ENCODE measurements around the gene HLA-DMA. TPM values are rescaled to one million over a fixed set of nuclear protein-coding genes. Genes with fewer than 3 reads are reported as not detected.

The HLA-DMA gene
- total and polyA plus RNA-seq, 2 of the 8 experiments (the other 6 are each of a cell fraction or from before 2014, with no cell fraction given) = 13.3 to 23.1 TPM

DNA sequence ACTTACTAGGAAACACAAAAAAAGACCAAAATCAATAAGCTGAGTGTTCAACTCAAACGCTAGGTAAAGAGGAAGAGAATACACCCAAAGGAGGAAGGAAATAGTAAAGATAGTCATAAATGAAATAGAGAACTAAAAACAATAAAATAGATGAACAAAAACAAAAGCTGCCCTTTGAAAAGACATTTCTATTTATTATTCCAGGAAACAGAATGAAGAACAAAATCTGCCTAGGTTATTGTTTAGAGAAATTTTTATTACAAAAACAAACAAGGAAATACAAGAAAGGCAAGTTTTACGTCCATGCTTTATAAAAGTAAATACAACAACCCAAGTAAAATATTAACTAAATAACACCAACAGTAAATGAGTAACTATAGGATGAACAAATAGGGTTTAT is 32.2 kb downstream of the HLA-DMA start:
- H3K4ac ChIP-seq (replicated peaks; ENCODE audit: insufficient read length, low read depth, low read length) = no peak overlapping the region
- no peak overlapping the region for H3K56ac ChIP-seq (replicated peaks; ENCODE audit: insufficient read length, low read depth, low read length)
- FAIRE-seq (no peak), DNase-seq (ENCODE audit: low read depth in 1 of 2, low spot score in 2 of 2) (no peak)
- no peaks in the 10 kb centered on the region for H3K23me2 ChIP-seq (ENCODE audit: low read depth, low read length)
- no peaks in the 10 kb centered on the region for H3K79me1 ChIP-seq (ENCODE audit: low read depth, low read length)
- H2BK15ac ChIP-seq (ENCODE audit: low read length) = no peak overlapping the region
- H3K79me2 ChIP-seq (ENCODE audit: control insufficient read depth in 1 of 2, insufficient read depth in 2 of 2, low read length in 2 of 2) = no peaks in the 10 kb centered on the region
- H2BK20ac ChIP-seq (ENCODE audit: low read length) = no peak overlapping the region
- H3K9ac ChIP-seq (replicated peaks in 1 of 4; ENCODE audit: extremely low read depth in 1 of 4, low read depth in 3 of 4, low read length in 3 of 4) = no peak overlapping the region
- H3K27ac ChIP-seq (ENCODE audit: low read depth, low read length) = no peak overlapping the region
- no peak overlapping the region for H3K18ac ChIP-seq (ENCODE audit: extremely low read depth, low read length)
- no peaks in the 10 kb centered on the region for H4K20me1 ChIP-seq (replicated peaks in 1 of 2; ENCODE audit: control insufficient read depth in 1 of 2, insufficient read depth in 2 of 2, low read length in 2 of 2)
- no peaks in the 10 kb centered on the region for H3K36me3 ChIP-seq (ENCODE audit: control insufficient read depth in 2 of 4, insufficient read depth in 4 of 4, low read length in 3 of 4)
- H3K14ac ChIP-seq (ENCODE audit: insufficient read length) = no peak overlapping the region
- WGBS, 2 experiments (ENCODE audit: extremely low coverage in 1 of 2, insufficient coverage in 1 of 2, insufficient read length in 1 of 2, insufficient replicate concordance in 2 of 2, low coverage in 1 of 2, low lambda C conversion rate in 2 of 2, missing lambda C conversion rate in 1 of 2) = 81% methylated on average over 2 of the region's 2 CpGs; no CpG with 5 or more reads in 1 of the 2 experiments
- H3K4me2 ChIP-seq (ENCODE audit: insufficient read depth in 1 of 2, low read depth in 2 of 2, low read length in 2 of 2) = no peak overlapping the region
- H3K9me3 ChIP-seq (ENCODE audit: insufficient read depth in 2 of 2, low read depth in 1 of 2, low read length in 1 of 2) = no peaks in the 10 kb centered on the region
- no peak overlapping the region for H2AK5ac ChIP-seq (ENCODE audit: low read depth, low read length)
- no peaks in the 10 kb centered on the region for H3K4me1 ChIP-seq (replicated peaks in 1 of 4; ENCODE audit: control insufficient read depth in 3 of 4, insufficient read depth in 4 of 4, low read length in 3 of 4)
- H4K8ac ChIP-seq (ENCODE audit: extremely low read depth, insufficient read depth, low read length) = no peak overlapping the region
- no peak overlapping the region for H2BK120ac ChIP-seq (replicated peaks; ENCODE audit: low read depth, low read length)
- CTCF ChIA-PET (ENCODE audit: partially characterized antibody) = interaction anchor here (1.1 to 10.3 kb wide), 2 partner anchors 12 to 16 kb away, joined by 3 to 70 read pairs; no protein-coding TSS in a partner anchor
- H2AFZ ChIP-seq (ENCODE audit: low read length) = no peak overlapping the region
- H2BK5ac ChIP-seq (ENCODE audit: low read depth, low read length) = no peak overlapping the region
- H3K4me3 ChIP-seq (ENCODE audit: extremely low read depth in 1 of 4, insufficient read depth in 2 of 4, low read depth in 3 of 4, low read length in 4 of 4) = no peak overlapping the region
- no peak overlapping the region for H4K5ac ChIP-seq (ENCODE audit: insufficient read length, low read depth, low read length)
- no peak overlapping the region for H3K23ac ChIP-seq (ENCODE audit: insufficient read length)
- no peak overlapping the region for H2BK12ac ChIP-seq (ENCODE audit: low read depth, low read length)
- no peak for TF ChIP-seq NRF1 (IDR thresholded peaks at IDR 0.05; ENCODE audit: low read depth, low read length)
- TF ChIP-seq SIRT6 (IDR thresholded peaks at IDR 0.05; ENCODE audit: low read length) = no peak
- no peak for TF ChIP-seq SIN3A (conservative IDR thresholded peaks at IDR 0.05 in 1 of 2, IDR thresholded peaks at IDR 0.05 in 1 of 2; ENCODE audit: low read depth in 1 of 2, low read length in 2 of 2)
- TF ChIP-seq CBX8 (IDR thresholded peaks at IDR 0.05; ENCODE audit: borderline replicate concordance, low read depth, low read length) = no peak
- TF ChIP-seq JUND (IDR thresholded peaks at IDR 0.05; ENCODE audit: low read length) = no peak
- no peak for TF ChIP-seq BRCA1 (IDR thresholded peaks at IDR 0.05; ENCODE audit: low read depth, low read length)
- TF ChIP-seq TAF7 (optimal IDR thresholded peaks at IDR 0.05; ENCODE audit: borderline replicate concordance, low read depth, low read length) = no peak
- no peak for TF ChIP-seq CHD2 (IDR thresholded peaks at IDR 0.05; ENCODE audit: low read length)
- H4K91ac ChIP-seq (replicated peaks; ENCODE audit: insufficient read length, low read length) = no peak overlapping the region
- peaks cover 0 to 1% (median 0%) of the 10 kb centered on the region in 4 experiments; a peak in 1 of 7 replicates for H3K27me3 ChIP-seq (replicated peaks in 1 of 4; ENCODE audit: control insufficient read depth in 3 of 4, extremely low read depth in 1 of 4, insufficient read depth in 3 of 4, low read length in 3 of 4)
- POLR2A ChIA-PET (ENCODE audit: partially characterized antibody) = interaction anchor here (1.0 kb wide), 1 partner anchor 51 kb away, joined by 3 read pairs; no protein-coding TSS in a partner anchor

Data from H1 (cell line).